ENCODE data around the gene RIC1. TPM values are rescaled to one million over a fixed set of nuclear protein-coding genes. Genes with fewer than 3 reads are reported as not detected.

RIC1 gene
- total RNA-seq, 1 experiment from 2014 or later = 25.5 TPM

DNA sequence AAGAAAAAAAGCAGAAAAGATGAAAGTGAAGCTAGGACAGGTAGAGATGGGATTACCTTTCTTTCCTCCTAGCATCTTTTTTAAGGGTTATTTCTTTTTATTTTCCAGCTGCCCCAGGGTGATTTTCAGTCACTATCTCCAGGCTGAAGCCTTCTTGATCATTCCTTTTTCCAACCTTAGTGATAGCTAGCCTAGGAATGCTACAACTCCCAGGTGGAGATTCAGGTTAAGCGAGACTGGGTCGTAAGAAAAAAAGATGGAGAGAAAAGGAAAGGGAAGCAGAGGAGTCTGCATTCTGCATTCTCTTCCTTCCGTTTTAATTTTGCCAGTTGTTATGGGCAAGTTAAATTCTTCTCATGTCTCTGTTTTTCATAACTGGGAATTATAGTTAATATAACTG is 36.7 kb upstream of the RIC1 start:
- CTCF ChIA-PET = interaction anchor here (1.3 kb wide), 1 partner anchor 8 kb away, joined by 4 read pairs; no protein-coding TSS in a partner anchor

More for the DNA sequence above, 36.7 kb upstream of the RIC1 start:
- H3K4me3 ChIP-seq (replicated peaks in 1 of 2; ENCODE audit: low read depth in 1 of 2, low read length in 2 of 2) = no peak overlapping the region
- RAD21 ChIA-PET (ENCODE audit: low non-redundant PET in 1 of 2, low total read pairs in 2 of 2, uncharacterized antibody in 2 of 2, unreplicated experiment in 2 of 2) = no interaction called here
- no peaks in the 10 kb centered on the region for H3K9me3 ChIP-seq (ENCODE audit: control insufficient read depth in 1 of 2, insufficient read depth in 1 of 2, low read depth in 1 of 2, low read length in 2 of 2)
- no TSS peak for BruUV-seq (replicated peaks)
- H3K4me1 ChIP-seq (ENCODE audit: control insufficient read depth in 1 of 2, insufficient read depth in 2 of 2, low read length in 2 of 2) = no peaks in the 10 kb centered on the region
- TF ChIP-seq RAD21 (IDR thresholded peaks at IDR 0.05; ENCODE audit: low read depth) (no peak), FOSL1 (IDR thresholded peaks at IDR 0.05; ENCODE audit: low read depth) (no peak), JUND (IDR thresholded peaks at IDR 0.05) (no peak), CBX3 (IDR thresholded peaks at IDR 0.05; ENCODE audit: low read depth) (no peak), ZNF274 (IDR thresholded peaks at IDR 0.05; ENCODE audit: low read depth, low read length) (no peak), EGR1 (IDR thresholded peaks at IDR 0.05; ENCODE audit: low read depth) (no peak)
- TF ChIP-seq, protein P1, sequence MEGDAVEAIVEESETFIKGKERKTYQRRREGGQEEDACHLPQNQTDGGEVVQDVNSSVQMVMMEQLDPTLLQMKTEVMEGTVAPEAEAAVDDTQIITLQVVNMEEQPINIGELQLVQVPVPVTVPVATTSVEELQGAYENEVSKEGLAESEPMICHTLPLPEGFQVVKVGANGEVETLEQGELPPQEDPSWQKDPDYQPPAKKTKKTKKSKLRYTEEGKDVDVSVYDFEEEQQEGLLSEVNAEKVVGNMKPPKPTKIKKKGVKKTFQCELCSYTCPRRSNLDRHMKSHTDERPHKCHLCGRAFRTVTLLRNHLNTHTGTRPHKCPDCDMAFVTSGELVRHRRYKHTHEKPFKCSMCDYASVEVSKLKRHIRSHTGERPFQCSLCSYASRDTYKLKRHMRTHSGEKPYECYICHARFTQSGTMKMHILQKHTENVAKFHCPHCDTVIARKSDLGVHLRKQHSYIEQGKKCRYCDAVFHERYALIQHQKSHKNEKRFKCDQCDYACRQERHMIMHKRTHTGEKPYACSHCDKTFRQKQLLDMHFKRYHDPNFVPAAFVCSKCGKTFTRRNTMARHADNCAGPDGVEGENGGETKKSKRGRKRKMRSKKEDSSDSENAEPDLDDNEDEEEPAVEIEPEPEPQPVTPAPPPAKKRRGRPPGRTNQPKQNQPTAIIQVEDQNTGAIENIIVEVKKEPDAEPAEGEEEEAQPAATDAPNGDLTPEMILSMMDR (IDR thresholded peaks at IDR 0.05 in 2 of 3, conservative IDR thresholded peaks at IDR 0.05 in 1 of 3; ENCODE audit: borderline replicate concordance in 1 of 3, insufficient read depth in 1 of 3, low read depth in 2 of 3, low read length in 2 of 3) = no peak
- TF ChIP-seq, protein P2, sequence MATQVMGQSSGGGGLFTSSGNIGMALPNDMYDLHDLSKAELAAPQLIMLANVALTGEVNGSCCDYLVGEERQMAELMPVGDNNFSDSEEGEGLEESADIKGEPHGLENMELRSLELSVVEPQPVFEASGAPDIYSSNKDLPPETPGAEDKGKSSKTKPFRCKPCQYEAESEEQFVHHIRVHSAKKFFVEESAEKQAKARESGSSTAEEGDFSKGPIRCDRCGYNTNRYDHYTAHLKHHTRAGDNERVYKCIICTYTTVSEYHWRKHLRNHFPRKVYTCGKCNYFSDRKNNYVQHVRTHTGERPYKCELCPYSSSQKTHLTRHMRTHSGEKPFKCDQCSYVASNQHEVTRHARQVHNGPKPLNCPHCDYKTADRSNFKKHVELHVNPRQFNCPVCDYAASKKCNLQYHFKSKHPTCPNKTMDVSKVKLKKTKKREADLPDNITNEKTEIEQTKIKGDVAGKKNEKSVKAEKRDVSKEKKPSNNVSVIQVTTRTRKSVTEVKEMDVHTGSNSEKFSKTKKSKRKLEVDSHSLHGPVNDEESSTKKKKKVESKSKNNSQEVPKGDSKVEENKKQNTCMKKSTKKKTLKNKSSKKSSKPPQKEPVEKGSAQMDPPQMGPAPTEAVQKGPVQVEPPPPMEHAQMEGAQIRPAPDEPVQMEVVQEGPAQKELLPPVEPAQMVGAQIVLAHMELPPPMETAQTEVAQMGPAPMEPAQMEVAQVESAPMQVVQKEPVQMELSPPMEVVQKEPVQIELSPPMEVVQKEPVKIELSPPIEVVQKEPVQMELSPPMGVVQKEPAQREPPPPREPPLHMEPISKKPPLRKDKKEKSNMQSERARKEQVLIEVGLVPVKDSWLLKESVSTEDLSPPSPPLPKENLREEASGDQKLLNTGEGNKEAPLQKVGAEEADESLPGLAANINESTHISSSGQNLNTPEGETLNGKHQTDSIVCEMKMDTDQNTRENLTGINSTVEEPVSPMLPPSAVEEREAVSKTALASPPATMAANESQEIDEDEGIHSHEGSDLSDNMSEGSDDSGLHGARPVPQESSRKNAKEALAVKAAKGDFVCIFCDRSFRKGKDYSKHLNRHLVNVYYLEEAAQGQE (IDR thresholded peaks at IDR 0.05; ENCODE audit: low read depth) = no peak
- TF ChIP-seq, protein P3, sequence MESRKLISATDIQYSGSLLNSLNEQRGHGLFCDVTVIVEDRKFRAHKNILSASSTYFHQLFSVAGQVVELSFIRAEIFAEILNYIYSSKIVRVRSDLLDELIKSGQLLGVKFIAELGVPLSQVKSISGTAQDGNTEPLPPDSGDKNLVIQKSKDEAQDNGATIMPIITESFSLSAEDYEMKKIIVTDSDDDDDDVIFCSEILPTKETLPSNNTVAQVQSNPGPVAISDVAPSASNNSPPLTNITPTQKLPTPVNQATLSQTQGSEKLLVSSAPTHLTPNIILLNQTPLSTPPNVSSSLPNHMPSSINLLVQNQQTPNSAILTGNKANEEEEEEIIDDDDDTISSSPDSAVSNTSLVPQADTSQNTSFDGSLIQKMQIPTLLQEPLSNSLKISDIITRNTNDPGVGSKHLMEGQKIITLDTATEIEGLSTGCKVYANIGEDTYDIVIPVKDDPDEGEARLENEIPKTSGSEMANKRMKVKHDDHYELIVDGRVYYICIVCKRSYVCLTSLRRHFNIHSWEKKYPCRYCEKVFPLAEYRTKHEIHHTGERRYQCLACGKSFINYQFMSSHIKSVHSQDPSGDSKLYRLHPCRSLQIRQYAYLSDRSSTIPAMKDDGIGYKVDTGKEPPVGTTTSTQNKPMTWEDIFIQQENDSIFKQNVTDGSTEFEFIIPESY (IDR thresholded peaks at IDR 0.05; ENCODE audit: extremely low read depth, insufficient replicate concordance, low read length) = no peak
- H3K36me3 ChIP-seq (ENCODE audit: control insufficient read depth in 1 of 2, insufficient read depth in 2 of 2, low read length in 2 of 2) = no peaks in the 10 kb centered on the region
- H3K27ac ChIP-seq (ENCODE audit: low read depth, low read length) = no peak overlapping the region
- no peaks in the 10 kb centered on the region for H4K20me1 ChIP-seq (ENCODE audit: insufficient read depth)
- H3K9me2 ChIP-seq (ENCODE audit: insufficient read depth) = no peaks in the 10 kb centered on the region
- POLR2A ChIA-PET = no interaction called here
- no peak overlapping the region for H2AFZ ChIP-seq (ENCODE audit: low read depth, low read length, poor library complexity, severe bottlenecking)
- ATAC-seq (no peak), DNase-seq (ENCODE audit: low read depth, low spot score) (no peak)
- H3K9ac ChIP-seq (ENCODE audit: low read length) = no peak overlapping the region
- no peak overlapping the region for H3K4me2 ChIP-seq (ENCODE audit: low read length)
- intact Hi-C loops (cut with micrococcal nuclease) = loop anchor here (5.0 to 10.0 kb wide), 5 partner anchors 140 to 1210 kb away; partner anchors contain the start of genes CD274, JAK2, PLPP6 and SPATA6L
- H3K27me3 ChIP-seq (ENCODE audit: insufficient read depth, low read length) = no peaks in the 10 kb centered on the region
- H3K79me2 ChIP-seq (ENCODE audit: insufficient read depth, low read length) = no peaks in the 10 kb centered on the region

Data from HCT116 (cell line).